ENCODE measurements around the gene CAVIN2. TPM values are rescaled to one million over a fixed set of nuclear protein-coding genes. Genes with fewer than 3 reads are reported as not detected.
A peak's percentile ranks its signal among the peaks of the same experiment; 100 is the strongest.

CAVIN2 gene
- total and polyA plus RNA-seq, 9 of the 15 experiments (the other 6 are each of a cell fraction or from before 2014, with no cell fraction given) = 20.6 to 92.4 (median 69.0) TPM

- H3K9me3 ChIP-seq (replicated peaks; ENCODE audit: control insufficient read depth, insufficient read depth, low read depth, low read length) = no peaks in the 10 kb centered on the region
- BruUV-seq (replicated peaks) = no TSS peak
- no peaks in the 10 kb centered on the region for H3K27me3 ChIP-seq (ENCODE audit: control insufficient read depth in 2 of 2, insufficient read depth in 2 of 2, low read length in 2 of 2)
- no peaks in the 10 kb centered on the region for H3K4me1 ChIP-seq (replicated peaks in 1 of 2; ENCODE audit: control insufficient read depth in 2 of 2, insufficient read depth in 2 of 2, low read length in 2 of 2)
- no peaks in the 10 kb centered on the region for H3K9me1 ChIP-seq (ENCODE audit: control insufficient read depth, insufficient read depth, low read length)
- no peak overlapping the region for H3K27ac ChIP-seq (ENCODE audit: extremely low read depth, low read depth, low read length)
- 35% methylated on average over 2 of the region's 2 CpGs for WGBS (ENCODE audit: insufficient coverage, low coverage, missing lambda C conversion rate)
- H3K4me2 ChIP-seq (ENCODE audit: insufficient read depth, low read length) = no peak overlapping the region
- H3K9ac ChIP-seq (ENCODE audit: insufficient read depth in 1 of 2, low read depth in 2 of 2, low read length in 2 of 2) = no peak overlapping the region
- ATAC-seq (peak; percentile 26; the same call in 1 of the 3 replicates), FAIRE-seq (no peak), DNase-seq (ENCODE audit: extremely low read depth in 1 of 4, low spot score in 3 of 4) (no peak)
- no peak overlapping the region for H3K4me3 ChIP-seq
- no peaks in the 10 kb centered on the region for H3K36me3 ChIP-seq (ENCODE audit: control insufficient read depth, insufficient read depth, low read length)
- in situ Hi-C loops (cut with MboI) = no loop called here
- no peak overlapping the region for H2AFZ ChIP-seq (ENCODE audit: low read depth, low read length)
- ChIA-PET CTCF (ENCODE audit: low intra/inter-chr PET ratio) (interaction anchor here (0.7 kb wide), 1 partner anchor 722 kb away, joined by 3 read pairs; no protein-coding TSS in a partner anchor), POLR2A (no interaction called here)
- intact Hi-C loops (cut with micrococcal nuclease) = no loop called here
- TF ChIP-seq MTA3 (IDR thresholded peaks at IDR 0.05; ENCODE audit: borderline replicate concordance) (no peak), SRF (CRISPR knock-in tag; IDR thresholded peaks at IDR 0.05) (no peak), ZNF589 (CRISPR knock-in tag; IDR thresholded peaks at IDR 0.05; ENCODE audit: low read depth) (no peak), VEZF1 (CRISPR knock-in tag; IDR thresholded peaks at IDR 0.05) (no peak), HEY1 (CRISPR knock-in tag; IDR thresholded peaks at IDR 0.05; ENCODE audit: borderline replicate concordance) (no peak), KHSRP (IDR thresholded peaks at IDR 0.05) (no peak), TFAP4 (CRISPR knock-in tag; IDR thresholded peaks at IDR 0.05; ENCODE audit: borderline replicate concordance) (no peak), PTRF (tag; IDR thresholded peaks at IDR 0.05) (no peak), CUX1 (CRISPR knock-in tag; IDR thresholded peaks at IDR 0.05) (no peak), NFE2 (IDR thresholded peaks at IDR 0.05; ENCODE audit: low read depth) (no peak), MIER1 (IDR thresholded peaks at IDR 0.05; ENCODE audit: low read depth) (no peak), ETV6 (IDR thresholded peaks at IDR 0.05; ENCODE audit: borderline replicate concordance in 1 of 2, low read depth in 2 of 2, low read length in 1 of 2) (no peak), ETV6 (CRISPR knock-in tag; IDR thresholded peaks at IDR 0.05; ENCODE audit: borderline replicate concordance) (no peak)
- H4K20me1 ChIP-seq (replicated peaks; ENCODE audit: control insufficient read depth, insufficient read depth, low read length) = no peaks in the 10 kb centered on the region
- H3K79me2 ChIP-seq (ENCODE audit: control insufficient read depth, insufficient read depth, low read length) = no peaks in the 10 kb centered on the region
Observed at GRCh38 chr2:191895743-191896142, 48.9 kb upstream of the CAVIN2 start.

Data from K562 (cell line).